DMS153 (cell line): ENCODE results near the gene STAG1.
"Not testable (repeated sequence)": the region's sequence is repeated elsewhere in the genome, so short reads cannot be mapped to it uniquely, and the experiment has no call there.

Source experiments
- DNase-seq: peaks from one replicate; lab custom pipeline; 2025; lab: John Stamatoyannopoulos, UW

The STAG1 gene

GRCh38 chr3:136645915-136646314, 106.3 kb downstream of the STAG1 start:
- DNase-seq, result no peak

- no peak for DNase-seq
These were observed 108.0 kb downstream of the STAG1 start for GRCh38 chr3:136644212-136644611.

GRCh38 chr3:136643380-136643779, 108.8 kb downstream of the STAG1 start:
- not testable (repeated sequence) for DNase-seq

- DNase-seq, result no peak
These were observed 109.5 kb downstream of the STAG1 start for GRCh38 chr3:136642711-136643110.

- DNase-seq, result no peak
These were observed 113.1 kb downstream of the STAG1 start for GRCh38 chr3:136639069-136639468.

- DNase-seq, result no peak
These were observed 115.0 kb downstream of the STAG1 start for GRCh38 chr3:136637176-136637575.

- DNase-seq, result no peak
These were observed 117.4 kb downstream of the STAG1 start for GRCh38 chr3:136634821-136635220.

GRCh38 chr3:136632625-136633081, 119.5 kb downstream of the STAG1 start:
- no peak for DNase-seq

GRCh38 chr3:136631424-136631823, 120.8 kb downstream of the STAG1 start:
- no peak for DNase-seq

- DNase-seq, result no peak
These were observed 121.3 kb downstream of the STAG1 start for GRCh38 chr3:136630915-136631314.

GRCh38 chr3:136626493-136626892, 125.7 kb downstream of the STAG1 start:
- no peak for DNase-seq

GRCh38 chr3:136624894-136625815, 127.0 kb downstream of the STAG1 start:
- DNase-seq, result no peak

GRCh38 chr3:136624371-136624770, 127.8 kb downstream of the STAG1 start:
- no peak for DNase-seq

- no peak for DNase-seq
These were observed 130.6 kb downstream of the STAG1 start for GRCh38 chr3:136621628-136622027.

GRCh38 chr3:136620436-136620835, 131.7 kb downstream of the STAG1 start:
- no peak for DNase-seq

- not testable (repeated sequence) for DNase-seq
These were observed 134.1 kb downstream of the STAG1 start for GRCh38 chr3:136617969-136618525.

- no peak for DNase-seq
These were observed 135.0 kb downstream of the STAG1 start for GRCh38 chr3:136617198-136617597.

- DNase-seq, result no peak
These were observed 139.7 kb downstream of the STAG1 start for GRCh38 chr3:136612512-136612911.

- no peak for DNase-seq
These were observed 145.2 kb downstream of the STAG1 start for GRCh38 chr3:136606990-136607389.

- DNase-seq, result not testable (repeated sequence)
These were observed 146.0 kb downstream of the STAG1 start for GRCh38 chr3:136606216-136606615.

- no peak for DNase-seq
These were observed 147.2 kb downstream of the STAG1 start for GRCh38 chr3:136604961-136605360.

GRCh38 chr3:136602818-136603217, 149.4 kb downstream of the STAG1 start:
- DNase-seq, result no peak
